ENCODE results near the gene PPARG. TPM values are rescaled to one million over a fixed set of nuclear protein-coding genes. Genes with fewer than 3 reads are reported as not detected.

Gene PPARG
- total and polyA plus RNA-seq, 7 donors: 9.7 to 111 (median 17.8) TPM

DNA sequence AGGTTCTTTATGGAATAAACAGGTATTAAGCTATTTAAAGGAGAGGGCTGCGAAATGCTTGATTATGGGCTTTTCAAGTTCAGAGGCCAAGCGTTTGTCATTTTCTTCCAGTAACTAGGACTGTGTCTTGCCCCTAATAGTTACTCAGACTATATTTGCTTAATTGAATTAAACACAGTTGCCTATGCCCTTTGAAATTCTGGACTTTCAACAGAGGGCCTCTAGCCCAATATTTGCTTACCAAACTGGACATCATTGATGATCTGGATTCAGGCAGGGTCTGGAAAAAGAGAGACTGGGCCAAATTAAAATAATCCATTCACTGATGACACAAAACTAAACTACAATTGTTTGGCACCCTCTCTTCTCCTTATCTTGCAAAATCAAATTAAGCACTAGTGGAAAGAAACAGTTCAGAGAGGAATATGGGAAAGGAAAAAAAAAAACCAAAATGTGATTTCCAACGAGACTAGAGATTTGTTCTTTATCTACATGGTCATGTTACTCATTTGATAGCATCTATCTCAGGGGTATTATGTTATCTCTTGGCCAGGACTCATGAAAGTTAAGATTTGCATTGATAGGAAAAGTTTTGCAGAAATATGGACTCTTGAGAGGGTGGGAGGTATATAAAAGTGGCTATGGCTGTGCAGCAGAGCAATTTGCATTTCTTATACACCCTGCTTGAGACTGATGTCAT, 120.3 kb downstream of the PPARG start:
- H3K4me3 ChIP-seq: no peak overlapping the region
- no peaks in the 10 kb centered on the region for H3K36me3 ChIP-seq
- TF ChIP-seq EP300 (IDR thresholded peaks at IDR 0.05) (no peak), POLR2A (IDR thresholded peaks at IDR 0.05) (no peak), POLR2AphosphoS5 (IDR thresholded peaks at IDR 0.05) (no peak)
- TF ChIP-seq, protein P1, sequence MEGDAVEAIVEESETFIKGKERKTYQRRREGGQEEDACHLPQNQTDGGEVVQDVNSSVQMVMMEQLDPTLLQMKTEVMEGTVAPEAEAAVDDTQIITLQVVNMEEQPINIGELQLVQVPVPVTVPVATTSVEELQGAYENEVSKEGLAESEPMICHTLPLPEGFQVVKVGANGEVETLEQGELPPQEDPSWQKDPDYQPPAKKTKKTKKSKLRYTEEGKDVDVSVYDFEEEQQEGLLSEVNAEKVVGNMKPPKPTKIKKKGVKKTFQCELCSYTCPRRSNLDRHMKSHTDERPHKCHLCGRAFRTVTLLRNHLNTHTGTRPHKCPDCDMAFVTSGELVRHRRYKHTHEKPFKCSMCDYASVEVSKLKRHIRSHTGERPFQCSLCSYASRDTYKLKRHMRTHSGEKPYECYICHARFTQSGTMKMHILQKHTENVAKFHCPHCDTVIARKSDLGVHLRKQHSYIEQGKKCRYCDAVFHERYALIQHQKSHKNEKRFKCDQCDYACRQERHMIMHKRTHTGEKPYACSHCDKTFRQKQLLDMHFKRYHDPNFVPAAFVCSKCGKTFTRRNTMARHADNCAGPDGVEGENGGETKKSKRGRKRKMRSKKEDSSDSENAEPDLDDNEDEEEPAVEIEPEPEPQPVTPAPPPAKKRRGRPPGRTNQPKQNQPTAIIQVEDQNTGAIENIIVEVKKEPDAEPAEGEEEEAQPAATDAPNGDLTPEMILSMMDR (IDR thresholded peaks at IDR 0.05): no peak
- WGBS, 2 donors: 66 to 81% methylated on average over 3 of the region's 3 CpGs
- intact Hi-C loops (cut with DNase I): no loop called here
- H3K9me3 ChIP-seq: no peaks in the 10 kb centered on the region
- no peak overlapping the region for H3K27ac ChIP-seq
- no peaks in the 10 kb centered on the region for H3K27me3 ChIP-seq
- no peak for DNase-seq
- H3K4me1 ChIP-seq: no peaks in the 10 kb centered on the region

DNA sequence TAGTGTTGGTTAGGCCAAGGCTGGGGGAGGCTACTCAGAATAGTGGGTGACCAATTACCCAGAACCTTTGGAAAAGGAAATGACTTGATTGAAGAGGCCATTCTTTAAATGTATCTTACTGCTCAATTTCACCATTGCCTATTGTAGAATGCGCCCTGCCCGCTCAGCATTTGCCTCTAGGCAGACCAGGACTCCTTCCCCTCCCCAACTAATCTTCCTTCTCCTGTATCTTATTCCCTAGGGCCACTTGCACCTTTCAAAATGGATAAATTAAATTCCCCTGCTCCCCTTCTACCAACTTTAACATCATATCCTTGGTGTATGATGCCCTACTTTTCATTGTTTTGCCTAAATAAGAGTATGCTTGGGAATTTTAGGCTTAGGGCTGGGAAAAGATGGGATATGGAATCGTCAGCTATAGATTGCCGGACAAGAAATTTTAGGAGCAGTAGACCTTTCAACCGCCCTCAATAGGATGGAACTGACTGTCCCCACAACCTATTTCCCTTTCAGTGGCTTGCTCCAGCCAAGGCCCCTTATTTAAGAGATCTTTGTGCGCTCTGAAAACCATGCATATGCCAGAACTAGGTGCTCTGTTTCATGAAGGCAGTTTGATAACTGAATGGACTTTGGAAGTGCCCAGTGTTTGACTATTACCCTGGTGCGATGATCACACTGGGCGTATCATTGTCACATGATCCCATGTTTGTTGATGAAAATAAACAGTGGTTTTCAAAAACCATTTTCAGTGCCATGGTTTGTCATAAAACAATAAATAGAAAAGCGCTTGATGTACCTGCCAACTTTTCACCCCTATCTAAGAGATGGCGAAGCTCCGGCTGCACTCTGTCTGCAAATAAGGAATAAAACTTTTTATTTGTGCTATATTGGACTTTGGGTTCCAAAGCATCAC, 121.1 kb downstream of the PPARG start:
- H3K4me1 ChIP-seq: no peaks in the 10 kb centered on the region
- H3K27me3 ChIP-seq: no peaks in the 10 kb centered on the region
- no peak for DNase-seq
- intact Hi-C loops (cut with DNase I): no loop called here
- WGBS, 2 donors: 33 to 76% methylated on average over 11 of the region's 11 CpGs
- H3K27ac ChIP-seq: no peak overlapping the region
- H3K36me3 ChIP-seq: no peaks in the 10 kb centered on the region
- H3K9me3 ChIP-seq: no peaks in the 10 kb centered on the region
- no peak for TF ChIP-seq POLR2AphosphoS5 (IDR thresholded peaks at IDR 0.05)
- TF ChIP-seq POLR2A (IDR thresholded peaks at IDR 0.05): no peak
- no peak for TF ChIP-seq EP300 (IDR thresholded peaks at IDR 0.05)
- TF ChIP-seq, protein P1 (IDR thresholded peaks at IDR 0.05): no peak
- no peak overlapping the region for H3K4me3 ChIP-seq

DNA sequence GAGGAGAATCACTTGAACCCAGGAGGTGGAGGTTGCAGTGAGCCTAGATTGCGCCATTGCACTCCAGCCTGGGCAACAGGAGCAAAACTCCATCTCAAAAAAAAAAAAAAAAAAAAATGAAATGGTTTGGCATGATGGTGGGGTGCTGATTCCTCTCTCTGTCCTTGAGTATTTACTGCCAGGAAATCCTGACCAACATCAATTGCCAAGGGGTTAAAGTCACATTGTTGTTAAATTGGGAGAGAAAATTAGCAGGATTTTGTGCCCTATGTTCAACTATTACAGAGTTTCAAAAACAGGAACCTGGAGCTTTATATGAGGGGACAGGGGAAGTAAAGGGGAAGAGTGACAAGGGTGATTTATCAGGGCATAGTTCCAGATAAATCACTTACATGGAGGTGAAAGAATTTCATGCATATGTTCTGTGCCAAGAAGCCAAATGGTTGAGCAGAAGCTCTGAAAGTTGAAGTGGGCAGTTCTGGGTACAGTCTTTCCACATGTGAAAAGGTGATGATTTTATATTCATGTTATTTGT, 124.9 kb downstream of the PPARG start:
- H3K27me3 ChIP-seq: no peaks in the 10 kb centered on the region
- H3K4me1 ChIP-seq: no peaks in the 10 kb centered on the region
- no peaks in the 10 kb centered on the region for H3K36me3 ChIP-seq
- TF ChIP-seq, protein P1 (IDR thresholded peaks at IDR 0.05): no peak
- TF ChIP-seq EP300 (IDR thresholded peaks at IDR 0.05) (no peak), POLR2A (IDR thresholded peaks at IDR 0.05) (no peak), POLR2AphosphoS5 (IDR thresholded peaks at IDR 0.05) (no peak)
- intact Hi-C loops (cut with DNase I): no loop called here
- no peak overlapping the region for H3K27ac ChIP-seq
- 89 to 98% methylated on average over 1 of the region's 1 CpG for WGBS, 2 donors
- no peak for DNase-seq
- H3K9me3 ChIP-seq: no peaks in the 10 kb centered on the region
- no peak overlapping the region for H3K4me3 ChIP-seq

GRCh38 chr3:12415014-12415680, 126.3 kb downstream of the PPARG start:
- no peaks in the 10 kb centered on the region for H3K9me3 ChIP-seq
- 84 to 91% methylated on average over 4 of the region's 4 CpGs for WGBS, 2 donors
- no peaks in the 10 kb centered on the region for H3K4me1 ChIP-seq
- no peaks in the 10 kb centered on the region for H3K27me3 ChIP-seq
- TF ChIP-seq POLR2AphosphoS5 (IDR thresholded peaks at IDR 0.05): no peak
- TF ChIP-seq POLR2A (IDR thresholded peaks at IDR 0.05): no peak
- TF ChIP-seq, protein P1 (IDR thresholded peaks at IDR 0.05): no peak
- no peak for TF ChIP-seq EP300 (IDR thresholded peaks at IDR 0.05)
- no peak for DNase-seq
- intact Hi-C loops (cut with DNase I): no loop called here
- H3K36me3 ChIP-seq: no peaks in the 10 kb centered on the region
- H3K27ac ChIP-seq: no peak overlapping the region
- H3K4me3 ChIP-seq: no peak overlapping the region

Data from sigmoid colon (tissue), 7 donors.